Liver (tissue), 3 donors: ENCODE results near the gene GMPR2.

ENCODE experiments used
- ATF3 ChIP-seq: IDR thresholded peaks from 2 replicates; pipeline ENCODE4 v1.6.1; 2016; ENCODE audit warnings: antibody characterized with exemption
- CTCF ChIP-seq: fragments of 150-350 bp; IDR thresholded peaks from 2 replicates; pipeline ENCODE4 v1.5.1; 2017; ENCODE audit warnings: improper control_type of control experiment, low read depth, low read length; ENCODE audit not compliant: missing input control
- FOXA1 ChIP-seq: IDR thresholded peaks from 2 replicates; pipeline ENCODE4 v1.6.1; 2016; ENCODE audit warnings: antibody characterized with exemption
- GABPA ChIP-seq, 2 donors: IDR thresholded peaks in 1 of 2; conservative IDR thresholded peaks in 1 of 2; 2 replicates each; pipeline ENCODE4 v1.6.1; 2016; ENCODE audit warnings: antibody characterized with exemption in 2 of 2, mild to moderate bottlenecking in 1 of 2, moderate library complexity in 1 of 2
- MAX ChIP-seq: IDR thresholded peaks from 2 replicates; pipeline ENCODE4 v1.6.1; 2016; ENCODE audit warnings: antibody characterized with exemption
- RAD21 ChIP-seq, 2 donors: IDR thresholded peaks; 2 replicates each; pipeline ENCODE4 v1.6.1; 2016; ENCODE audit warnings: antibody characterized with exemption in 2 of 2, mild to moderate bottlenecking in 2 of 2
- REST ChIP-seq: IDR thresholded peaks from 2 replicates; pipeline ENCODE4 v1.6.1; 2016; ENCODE audit warnings: antibody characterized with exemption, mild to moderate bottlenecking
- RXRA ChIP-seq, 2 donors: IDR thresholded peaks; 2 replicates each; pipeline ENCODE4 v1.6.1; 2017 to 2018; ENCODE audit warnings: antibody characterized with exemption in 2 of 2, mild to moderate bottlenecking in 1 of 2
- TAF1 ChIP-seq: conservative IDR thresholded peaks from 2 replicates; pipeline ENCODE4 v1.6.1; 2016; ENCODE audit warnings: antibody characterized with exemption, mild to moderate bottlenecking
- YY1 ChIP-seq: IDR thresholded peaks from 2 replicates; pipeline ENCODE4 v1.6.1; 2016; ENCODE audit warnings: antibody characterized with exemption, mild to moderate bottlenecking
- ZBTB33 ChIP-seq: IDR thresholded peaks from 2 replicates; pipeline ENCODE4 v1.6.1; 2016; ENCODE audit warnings: antibody characterized with exemption
- donor health status: healthy.
- donor health status: healthy.

- no peak for TF ChIP-seq MAX
- TF ChIP-seq CTCF, result no peak
- TF ChIP-seq ATF3, result no peak
- TF ChIP-seq RAD21 (IDR thresholded peaks at IDR 0.05), result no peak
- TF ChIP-seq REST, result no peak
- TF ChIP-seq ZBTB33, result no peak
- no peak for TF ChIP-seq FOXA1
- TF ChIP-seq RXRA (IDR thresholded peaks at IDR 0.05), result no peak
- no peak for TF ChIP-seq YY1
- TF ChIP-seq GABPA (IDR thresholded peaks at IDR 0.05 in 1 of 2, conservative IDR thresholded peaks at IDR 0.05 in 1 of 2), result no peak
- TF ChIP-seq TAF1, result no peak
Observed at GRCh38 chr14:24219080-24219479, 13.6 kb upstream of the GMPR2 start.
